IPS DF 19.7 (cell line): ENCODE measurements around the gene NHERF2.

Experiments
- DNase-seq: peaks from one replicate; pipeline ENCODE4 v3.0.0-alpha.2; 2013; ENCODE audit warnings: low read depth, low spot score

The NHERF2 gene

DNA sequence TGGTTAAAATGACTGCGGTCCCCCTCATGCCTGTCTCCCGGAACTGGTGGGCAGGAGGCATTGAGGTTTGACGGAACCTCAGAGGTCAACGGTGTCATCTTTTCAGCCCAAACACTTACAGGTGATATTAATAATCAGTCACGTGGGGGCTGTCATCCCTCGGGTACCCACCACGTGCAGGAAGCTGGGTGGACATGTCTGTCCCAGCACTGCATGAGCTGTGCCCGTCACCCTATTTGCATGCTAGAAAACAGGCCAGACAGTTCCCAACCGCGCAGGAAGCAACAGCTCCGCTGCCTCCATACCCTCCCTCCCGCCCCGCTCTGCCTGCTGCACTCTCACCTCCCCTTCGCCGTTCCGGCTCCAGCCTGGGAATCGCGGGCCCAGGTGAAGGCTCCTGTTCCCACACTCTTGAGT lies 35.6 kb upstream of the NHERF2 start:
- no peak for DNase-seq

DNA sequence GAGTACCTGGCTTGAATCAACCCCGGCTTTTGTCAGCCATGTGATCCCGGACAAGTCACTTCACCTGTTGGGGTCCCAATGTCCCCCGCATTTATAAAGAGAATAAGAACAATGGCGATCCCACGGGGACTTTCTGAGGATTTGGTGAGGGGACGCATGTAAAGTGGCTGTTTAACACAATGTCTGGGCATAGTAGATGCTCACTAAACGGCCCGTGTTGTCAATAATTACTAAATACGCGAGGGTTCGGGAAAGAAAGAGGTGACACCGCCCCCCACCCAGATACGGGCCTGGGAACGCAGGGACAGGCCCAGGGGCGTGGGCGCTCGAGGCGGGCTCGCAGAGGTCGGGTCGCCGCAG lies 35.1 kb upstream of the NHERF2 start:
- DNase-seq = no peak

DNA sequence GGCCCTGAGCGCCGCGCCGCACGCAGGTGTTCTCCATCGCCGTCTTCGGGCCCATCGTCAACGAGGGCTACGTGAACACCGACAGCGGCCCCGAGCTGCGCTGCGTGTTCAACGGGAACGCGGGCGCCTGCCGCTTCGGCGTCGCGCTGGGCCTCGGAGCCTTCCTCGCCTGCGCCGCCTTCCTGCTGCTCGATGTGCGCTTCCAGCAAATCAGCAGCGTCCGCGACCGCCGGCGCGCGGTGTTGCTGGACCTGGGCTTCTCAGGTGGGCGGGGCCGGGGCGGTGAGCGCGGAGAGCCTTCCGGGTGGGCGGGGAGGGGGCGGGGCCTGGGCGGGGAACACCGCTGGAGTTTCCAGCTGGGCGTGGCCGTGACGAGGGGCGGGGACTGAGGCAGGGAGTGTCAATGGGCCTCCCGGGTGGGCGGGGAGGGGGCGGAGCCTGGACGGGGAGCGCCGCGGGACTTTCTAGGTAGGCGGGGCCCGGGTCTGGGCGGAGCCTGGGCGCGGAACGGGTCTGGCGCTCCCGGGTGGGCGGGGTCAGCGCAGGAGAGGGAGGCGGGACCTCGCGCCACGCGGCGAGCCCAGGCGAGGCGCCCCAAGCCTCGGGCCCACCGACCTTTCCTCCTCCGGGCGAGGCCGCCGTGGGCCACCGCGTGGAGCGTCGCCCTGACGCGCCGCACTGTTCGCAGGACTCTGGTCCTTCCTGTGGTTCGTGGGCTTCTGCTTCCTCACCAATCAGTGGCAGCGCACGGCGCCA lies 34.6 kb upstream of the NHERF2 start:
- DNase-seq = no peak

DNA sequence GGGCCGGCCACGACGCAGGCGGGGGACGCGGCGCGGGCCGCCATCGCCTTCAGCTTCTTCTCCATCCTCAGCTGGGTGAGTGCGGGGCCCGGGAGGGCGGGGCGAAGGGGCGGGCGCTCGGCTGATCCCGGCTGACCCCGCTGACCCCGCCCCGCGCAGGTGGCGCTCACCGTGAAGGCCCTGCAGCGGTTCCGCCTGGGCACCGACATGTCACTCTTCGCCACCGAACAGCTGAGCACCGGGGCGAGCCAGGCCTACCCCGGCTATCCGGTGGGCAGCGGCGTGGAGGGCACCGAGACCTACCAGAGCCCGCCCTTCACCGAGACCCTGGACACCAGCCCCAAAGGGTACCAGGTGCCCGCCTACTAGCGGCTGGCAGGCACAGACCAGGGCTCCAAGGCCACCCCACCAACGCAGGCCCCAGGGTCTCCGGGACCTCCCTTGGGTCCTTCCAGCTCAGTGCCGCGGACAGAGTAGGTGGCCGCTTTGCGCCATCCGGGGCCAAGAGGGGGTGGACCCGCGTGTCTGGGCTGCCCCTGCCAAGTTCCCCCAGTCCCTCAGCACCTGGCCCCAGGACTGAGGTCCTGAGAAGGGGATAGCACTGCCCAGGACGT lies 33.9 kb upstream of the NHERF2 start:
- DNase-seq = no peak

DNA sequence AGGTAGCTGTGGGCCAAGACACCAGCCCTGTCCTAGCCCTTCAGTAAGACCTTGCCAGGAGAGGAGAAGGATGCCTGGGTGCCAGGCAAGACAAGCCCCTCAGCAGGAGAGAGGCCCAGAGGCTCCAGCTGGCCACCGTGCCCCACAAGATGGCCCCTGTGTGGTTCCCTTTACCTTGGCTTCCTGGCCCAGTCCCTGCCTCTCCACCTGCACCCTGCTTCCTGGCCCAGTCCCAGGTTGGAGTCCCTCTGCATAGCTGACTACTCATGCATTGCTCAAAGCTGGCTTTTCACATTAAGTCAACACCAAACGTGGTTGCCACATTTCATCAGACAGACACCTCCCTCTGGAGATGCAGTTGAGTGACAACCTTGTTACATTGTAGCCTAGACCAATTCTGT lies 33.0 kb upstream of the NHERF2 start:
- DNase-seq = no peak

DNA sequence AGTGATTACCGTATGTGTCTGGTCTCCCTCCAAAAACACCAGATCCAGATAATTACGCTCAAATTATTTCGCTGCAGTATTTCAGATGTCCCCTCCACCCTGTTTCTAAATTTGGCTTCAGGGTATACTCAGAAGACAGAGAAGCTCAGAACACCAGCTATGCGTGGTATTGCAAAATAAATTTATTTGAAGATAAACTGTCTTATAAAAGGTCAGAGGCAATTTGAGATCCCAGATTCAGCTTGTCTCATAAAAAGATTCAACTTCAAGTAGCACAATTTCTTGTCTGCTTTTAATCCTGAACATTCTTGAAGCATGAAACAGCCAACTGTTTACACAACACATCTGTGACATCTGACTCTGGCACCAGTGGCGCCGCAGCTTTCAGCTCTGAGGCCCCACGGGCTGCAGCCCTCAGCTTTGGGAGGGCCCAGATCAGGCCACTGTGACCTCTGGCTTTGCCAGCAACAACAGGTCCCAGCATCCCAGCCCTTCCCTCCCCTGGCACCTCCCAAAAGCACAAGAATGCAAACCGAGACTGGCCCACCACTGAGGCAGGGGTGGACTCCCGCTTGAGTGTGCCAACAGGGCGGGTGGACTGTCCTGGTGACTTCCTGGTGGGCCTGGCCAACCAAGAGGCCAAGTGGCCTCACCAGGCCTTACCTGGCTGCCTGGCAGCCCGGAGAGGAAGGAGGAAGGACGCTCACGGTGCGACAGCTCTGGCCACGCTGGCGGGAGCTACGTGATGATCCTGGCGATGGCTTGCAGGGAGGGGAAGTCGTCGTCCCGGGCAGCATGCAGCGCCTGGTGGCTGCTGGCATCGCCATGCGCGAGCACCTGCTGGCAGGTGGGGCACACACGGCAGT lies 29.0 kb upstream of the NHERF2 start:
- DNase-seq = no peak

DNA sequence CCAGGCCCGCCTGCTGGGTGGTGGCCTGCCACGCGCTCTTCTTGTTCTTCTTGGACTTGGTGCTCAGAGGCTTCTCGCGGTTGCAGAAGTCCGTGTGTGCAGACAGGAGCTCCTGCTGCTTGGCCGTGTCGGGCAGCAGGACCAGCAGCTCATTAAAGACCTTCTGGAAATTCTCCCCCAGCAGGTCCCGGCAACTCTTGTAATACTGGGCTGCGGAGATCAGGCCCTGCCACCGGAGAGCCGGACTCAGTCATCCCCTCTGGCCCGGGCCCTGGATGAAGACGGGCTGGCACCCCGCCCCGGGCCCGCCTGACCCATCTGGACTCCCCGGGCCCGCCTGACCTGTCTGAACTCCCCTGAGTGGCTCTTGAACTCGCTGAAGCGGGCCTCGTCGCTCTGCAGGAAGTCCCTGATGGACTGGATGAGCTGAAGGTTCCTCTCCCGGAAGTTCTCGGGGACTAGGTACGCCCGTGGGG lies 28.3 kb upstream of the NHERF2 start:
- no peak for DNase-seq

DNA sequence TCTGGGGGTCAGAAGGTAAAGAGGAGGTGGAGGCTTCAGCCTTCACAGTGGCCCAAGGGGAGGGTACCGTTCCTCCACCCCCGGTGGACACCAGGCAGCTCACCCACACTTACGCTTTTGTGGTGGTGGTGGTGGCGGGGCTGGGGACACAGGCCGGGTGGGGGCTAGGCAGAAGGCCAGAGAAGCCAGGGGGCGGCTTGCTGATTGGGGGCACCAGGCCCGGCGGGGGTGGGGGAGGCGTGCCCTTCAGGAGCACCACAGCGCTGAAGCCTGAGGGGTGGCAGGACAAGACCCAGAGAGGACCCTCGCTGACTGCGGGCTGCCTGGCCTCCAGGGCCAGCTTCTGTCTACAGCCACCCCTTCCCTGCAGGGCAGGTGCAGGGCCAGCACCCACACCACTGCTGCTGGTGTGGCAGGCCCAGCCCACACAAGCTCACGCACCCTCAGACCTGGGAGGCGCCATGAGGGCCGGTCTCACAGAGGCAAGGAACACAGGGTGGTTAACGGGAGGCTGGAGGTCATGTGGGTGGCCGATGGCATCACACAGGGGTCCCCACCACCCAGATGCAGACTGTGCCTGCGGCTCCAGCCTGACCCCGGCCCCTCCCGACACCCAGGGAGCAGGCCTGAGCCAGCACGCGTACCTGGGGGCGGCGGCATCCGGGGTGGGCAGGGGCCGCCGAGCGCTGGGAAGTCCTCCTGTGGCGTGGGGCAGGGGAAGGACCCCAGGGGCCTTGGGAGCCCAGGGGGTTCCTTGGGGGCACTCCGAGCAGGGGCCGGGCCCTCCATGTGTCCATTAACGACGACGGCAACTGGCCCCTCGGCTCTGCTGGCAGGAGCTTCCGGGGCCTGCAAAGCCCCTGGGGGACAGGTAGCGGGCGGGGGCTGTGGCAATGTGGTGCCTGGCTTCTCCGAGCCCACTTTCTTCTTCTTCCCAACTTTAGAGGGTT lies 27.6 kb upstream of the NHERF2 start:
- no peak for DNase-seq

DNA sequence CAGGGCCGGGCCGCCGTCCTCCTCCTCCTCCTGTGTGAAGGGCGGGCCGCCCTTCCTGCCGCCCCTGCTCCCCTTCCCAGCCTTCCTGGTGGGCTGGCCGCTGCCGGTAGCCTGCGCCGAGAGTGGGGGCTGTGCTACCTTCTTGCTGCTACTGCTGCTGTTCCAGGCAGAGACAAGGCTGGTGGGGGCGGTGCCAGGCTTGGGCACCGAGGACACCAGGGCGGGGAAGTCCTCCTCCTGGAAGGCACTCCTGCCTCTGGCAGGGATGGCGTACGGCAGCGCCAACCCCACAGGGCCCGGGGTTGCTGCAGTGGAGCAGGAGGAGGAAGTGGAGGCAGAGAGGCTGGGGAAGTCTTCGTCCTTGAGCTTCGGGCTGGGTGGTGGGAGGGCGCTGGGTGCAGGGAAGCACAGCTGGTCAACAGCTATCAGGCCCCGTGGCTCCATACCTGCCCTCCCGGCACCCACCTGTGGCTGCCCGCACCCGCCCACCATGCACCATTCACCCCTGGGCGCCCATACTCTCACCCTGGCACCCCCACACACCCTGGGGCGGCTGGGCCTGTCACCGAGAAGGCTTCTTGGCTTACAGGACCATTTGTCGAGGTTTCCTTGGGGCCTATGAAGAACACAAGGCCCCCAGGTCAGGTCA lies 26.7 kb upstream of the NHERF2 start:
- DNase-seq = no peak

DNA sequence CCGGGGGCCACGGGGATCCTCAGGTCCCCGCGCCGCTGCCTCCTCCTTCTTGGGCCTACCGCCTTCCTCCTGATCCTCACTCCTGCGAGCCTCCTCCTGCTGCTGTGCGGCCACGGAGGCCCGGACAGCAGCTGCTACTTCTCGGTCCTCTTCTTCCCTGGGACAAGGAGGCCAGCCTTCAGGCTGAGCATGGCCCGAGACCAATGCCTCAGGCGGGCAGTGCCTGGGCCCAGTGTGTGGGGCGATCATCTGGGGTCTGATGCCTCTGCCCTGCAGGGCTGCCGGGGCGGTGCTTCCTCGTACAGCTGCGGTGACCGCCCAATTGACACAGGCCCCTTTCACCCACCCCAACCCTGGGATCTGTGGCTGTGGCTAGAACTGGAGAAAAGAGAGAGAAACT lies 25.7 kb upstream of the NHERF2 start:
- no peak for DNase-seq

DNA sequence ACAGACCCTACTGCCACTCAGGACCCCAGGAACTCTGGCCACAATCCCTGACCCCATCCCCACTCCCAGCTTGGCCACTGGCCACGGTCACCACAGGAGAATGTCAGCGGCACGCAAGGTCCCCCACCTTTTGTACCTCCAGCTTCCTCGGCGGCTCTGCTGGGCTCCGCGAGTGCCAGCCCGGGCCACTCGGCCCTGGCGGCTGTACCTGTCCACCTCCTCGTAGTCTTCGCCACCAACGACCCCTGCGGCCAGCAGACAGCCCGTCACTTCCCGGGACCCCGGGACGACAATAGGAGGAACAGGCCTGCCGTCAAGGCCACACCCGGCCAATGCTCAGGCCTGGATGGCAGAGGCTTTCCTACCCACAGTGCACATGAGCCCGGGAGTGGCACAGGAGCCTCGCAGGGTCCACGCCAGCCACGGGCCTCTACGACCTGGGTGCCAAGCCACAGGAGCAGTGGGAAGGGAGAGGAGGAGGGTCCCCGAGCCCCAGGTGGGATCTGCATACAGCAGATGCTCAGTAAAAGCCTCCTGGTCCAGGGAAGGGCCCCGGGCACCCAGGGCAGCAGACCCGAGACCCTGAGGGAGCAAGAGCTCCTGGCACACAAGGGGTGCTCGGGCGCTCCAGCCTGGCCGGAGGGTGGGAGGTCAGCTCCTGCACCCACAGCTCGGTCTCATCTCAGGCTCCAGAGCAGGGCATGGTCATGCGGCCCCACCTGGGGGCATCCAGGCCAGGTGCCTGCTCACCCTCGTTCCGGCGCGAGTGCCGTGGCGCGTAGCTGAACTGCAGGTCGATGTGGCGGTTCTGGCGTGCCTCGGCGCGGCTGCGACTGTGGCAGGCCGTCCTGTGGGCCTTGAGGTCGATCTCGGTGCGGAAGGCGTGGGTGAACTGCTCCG lies 25.0 kb upstream of the NHERF2 start:
- DNase-seq = no peak

DNA sequence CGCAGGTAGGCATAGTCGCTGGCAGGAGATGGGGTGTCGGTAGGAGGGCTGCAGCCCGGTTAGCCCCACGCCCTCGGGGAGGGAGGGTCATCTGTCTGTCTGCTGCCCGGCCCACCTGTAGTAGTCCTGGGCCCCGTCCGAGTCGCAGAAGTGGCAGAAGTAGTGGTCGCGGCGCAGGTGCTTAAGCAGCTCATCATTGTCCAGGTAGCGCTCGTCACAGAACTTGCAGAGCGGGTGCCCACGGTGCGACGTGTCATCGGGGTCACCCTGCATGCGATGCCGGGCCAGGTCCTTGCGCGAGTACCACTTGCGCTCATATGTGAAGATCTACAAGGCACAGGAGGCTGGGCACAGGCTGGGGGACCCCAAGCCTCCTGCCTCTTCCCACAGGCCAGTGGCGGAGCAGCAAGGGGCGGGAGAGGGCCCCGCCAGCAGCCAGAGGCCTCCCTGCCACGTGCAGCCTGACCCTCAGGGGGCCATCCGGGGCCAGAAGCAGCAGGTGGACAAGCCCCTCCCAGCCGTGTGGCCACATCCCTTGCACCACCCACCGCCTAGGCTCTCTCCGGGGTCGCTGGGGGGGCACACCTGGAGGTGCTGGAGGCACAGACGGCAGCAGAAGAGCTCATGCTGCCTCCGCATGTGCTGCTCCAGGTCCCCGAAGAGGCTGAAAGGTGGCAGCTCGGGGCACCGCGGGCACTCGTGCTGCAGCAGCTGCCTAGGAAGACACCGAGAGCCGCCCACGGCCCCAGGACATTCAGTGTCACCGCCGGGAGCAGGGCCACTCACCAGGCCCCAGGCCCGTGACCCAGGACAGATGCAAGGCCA lies 24.1 kb upstream of the NHERF2 start:
- DNase-seq = no peak

DNA sequence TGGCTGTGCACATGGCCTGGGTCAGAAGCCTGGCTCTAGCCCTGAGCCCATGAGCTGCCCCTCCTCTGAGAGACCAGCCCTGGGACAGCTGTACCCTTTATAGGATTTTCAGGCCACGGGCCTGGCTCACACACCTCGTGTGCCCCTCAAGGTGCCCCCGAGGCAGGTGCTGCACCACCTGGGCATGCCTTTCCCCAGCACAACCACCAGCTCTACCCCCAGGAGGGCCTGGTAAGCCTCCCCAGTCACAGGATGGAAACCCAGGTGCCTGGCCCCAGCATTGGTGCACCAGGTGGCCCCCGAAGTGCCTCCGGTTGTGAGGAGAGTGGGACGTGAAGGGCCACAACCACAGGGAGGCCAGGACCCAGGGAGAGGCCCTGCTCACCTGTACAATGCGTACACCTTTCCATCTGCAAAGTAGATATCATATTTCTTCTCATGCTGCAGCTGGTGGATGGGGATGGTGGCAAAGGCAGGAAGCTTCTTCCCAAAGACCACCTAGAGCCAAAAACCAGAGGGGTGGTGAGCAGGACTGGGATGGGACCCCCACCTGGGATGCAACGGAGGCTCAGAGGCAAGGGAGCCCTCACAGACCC lies 23.4 kb upstream of the NHERF2 start:
- DNase-seq = no peak

DNA sequence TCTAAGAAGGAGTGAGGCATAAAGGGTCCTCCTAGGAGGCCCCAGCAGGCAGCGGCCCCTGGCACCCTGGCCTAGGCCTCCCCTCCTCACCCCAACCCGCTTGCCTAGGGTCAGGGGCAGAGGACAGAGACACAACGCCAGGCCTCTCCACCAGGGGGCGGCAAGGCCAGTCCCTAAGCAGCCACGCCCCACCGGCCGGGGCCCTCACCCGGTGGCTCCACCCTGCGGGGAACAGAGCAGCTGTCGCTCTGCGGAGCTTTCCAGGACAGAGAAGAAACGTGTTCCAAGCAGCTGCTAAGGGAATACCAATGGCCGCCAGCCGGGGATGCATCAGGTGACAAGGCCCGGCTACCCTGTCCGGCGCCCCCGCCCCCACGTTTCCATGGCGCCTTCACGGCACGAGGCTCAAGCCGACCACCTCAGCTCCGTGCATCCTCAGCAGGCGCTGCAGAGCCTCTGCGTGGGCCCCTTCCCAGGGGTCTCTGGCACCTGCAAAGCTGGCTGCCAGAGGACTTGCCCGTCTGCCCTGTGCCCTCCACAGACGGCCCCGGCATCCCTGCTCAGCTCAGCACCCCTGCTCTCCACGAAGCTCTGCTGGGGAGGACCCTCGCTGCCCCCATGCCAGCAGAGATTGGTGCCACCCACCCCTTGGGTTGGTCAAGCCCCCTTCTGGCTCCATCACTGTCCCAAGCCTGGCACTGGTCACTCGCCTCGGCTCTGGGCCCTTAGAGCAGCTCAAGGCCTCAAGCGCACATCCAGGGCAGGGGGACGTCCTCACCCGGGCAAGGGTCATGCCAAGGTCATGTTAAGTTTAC lies 22.7 kb upstream of the NHERF2 start:
- peak; percentile 90 for DNase-seq

DNA sequence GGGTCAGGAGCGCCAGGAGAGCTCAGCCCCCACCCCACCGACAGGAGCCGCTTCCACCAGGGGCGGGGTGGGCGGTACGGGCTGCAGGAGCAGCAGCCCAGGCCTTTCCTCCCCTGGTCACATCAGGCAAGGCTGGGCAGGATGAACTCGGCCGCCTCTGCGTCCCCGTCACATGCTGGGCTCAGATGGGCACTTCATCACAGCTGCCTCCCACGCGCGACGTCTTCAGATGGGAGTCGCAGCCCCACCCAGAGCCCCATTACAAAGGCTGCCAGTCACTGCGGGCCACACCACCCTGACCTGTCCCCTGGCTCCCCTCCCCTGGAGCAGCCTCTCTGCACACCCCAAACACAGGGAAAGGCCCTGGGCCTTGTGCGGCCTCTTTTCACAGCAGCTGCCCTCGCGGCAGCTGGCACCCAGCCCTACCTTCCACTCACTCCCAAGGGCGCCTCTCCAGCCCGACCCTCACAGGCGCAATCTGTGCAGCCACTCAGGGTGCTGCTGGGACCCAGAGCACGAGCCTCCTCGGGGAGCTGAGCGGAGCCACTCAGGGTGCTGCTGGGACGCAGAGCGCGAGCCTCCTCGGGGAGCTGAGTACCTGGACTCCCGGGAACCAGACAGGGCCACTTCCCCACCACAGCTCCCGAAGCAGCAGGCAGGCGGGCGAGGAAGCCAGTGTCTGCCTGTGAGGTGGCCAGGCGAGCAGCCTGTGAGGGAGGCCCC lies 21.7 kb upstream of the NHERF2 start:
- no peak for DNase-seq

DNA sequence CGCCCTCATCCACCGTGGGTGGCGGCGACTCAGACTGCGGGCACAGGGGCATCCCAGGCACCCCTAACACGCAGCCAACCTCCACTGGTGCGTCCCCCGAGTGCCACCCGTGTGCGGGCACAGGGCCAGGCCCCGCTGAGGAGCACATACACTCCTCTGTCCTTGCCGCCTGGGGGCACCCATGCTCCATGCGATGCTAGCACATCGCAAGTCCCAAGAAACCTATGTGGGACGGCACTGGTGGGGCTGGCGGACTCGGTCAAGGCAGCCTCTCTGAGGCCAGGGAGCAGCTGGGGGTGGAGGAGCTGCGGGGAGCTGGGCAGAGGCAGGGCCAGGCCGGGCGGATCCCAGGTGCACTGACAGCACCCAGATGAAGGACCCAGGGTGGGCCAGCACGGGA lies 21.1 kb upstream of the NHERF2 start:
- no peak for DNase-seq

DNA sequence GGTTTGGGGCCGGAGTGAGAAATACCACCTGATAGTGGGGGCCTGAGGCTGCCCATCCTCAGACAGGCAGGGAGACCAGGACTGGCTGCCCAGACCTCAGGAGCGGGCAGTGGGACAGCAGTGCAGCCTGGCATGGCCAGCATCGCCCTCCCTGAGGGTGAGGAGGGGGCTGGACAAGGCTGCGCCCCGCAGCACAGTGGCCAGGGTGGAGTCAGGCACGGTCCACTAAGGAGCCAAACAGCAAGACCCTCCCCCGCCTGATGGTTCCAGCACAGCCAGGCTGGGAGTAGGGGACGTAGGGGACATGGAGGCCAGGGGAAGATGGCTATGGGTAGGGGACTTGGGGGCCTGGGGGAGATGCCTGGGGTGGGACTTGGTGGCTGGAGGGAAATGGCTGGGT lies 20.4 kb upstream of the NHERF2 start:
- DNase-seq = no peak
